GM21423 (cell line): ENCODE data around the gene TFF1.

Experiments used
- ATAC-seq: cut with Tn5 transposase; IDR thresholded peaks from one replicate; pipeline ENCODE4 v1.9.1; 2021; ENCODE audit warnings: mild to moderate bottlenecking, moderate library complexity; ENCODE audit not compliant: unreplicated experiment

The TFF1 gene

GRCh38 chr21:42346866-42347600, 19.3 kb downstream of the TFF1 start:
- no peak for ATAC-seq

GRCh38 chr21:42346441-42346840, 19.9 kb downstream of the TFF1 start:
- ATAC-seq, result no peak

- no peak for ATAC-seq
Observed at GRCh38 chr21:42344631-42345030, 21.7 kb downstream of the TFF1 start.

GRCh38 chr21:42343963-42344510, 22.3 kb downstream of the TFF1 start:
- ATAC-seq, result no peak

- ATAC-seq, result no peak
Observed at GRCh38 chr21:42343556-42343955, 22.8 kb downstream of the TFF1 start.

GRCh38 chr21:42343101-42343500, 23.2 kb downstream of the TFF1 start:
- no peak for ATAC-seq

GRCh38 chr21:42341776-42342542, 24.4 kb downstream of the TFF1 start:
- no peak for ATAC-seq

GRCh38 chr21:42340187-42341050, 25.9 kb downstream of the TFF1 start:
- no peak for ATAC-seq

GRCh38 chr21:42338729-42339715, 27.3 kb downstream of the TFF1 start:
- no peak for ATAC-seq

- ATAC-seq, result no peak
Observed at GRCh38 chr21:42337830-42338728, 28.3 kb downstream of the TFF1 start.

- no peak for ATAC-seq
Observed at GRCh38 chr21:42337276-42337675, 29.1 kb downstream of the TFF1 start.

- no peak for ATAC-seq
Observed at GRCh38 chr21:42336054-42336453, 30.3 kb downstream of the TFF1 start.

- ATAC-seq, result no peak
Observed at GRCh38 chr21:42332557-42333317, 33.6 kb downstream of the TFF1 start.

GRCh38 chr21:42331660-42332059, 34.7 kb downstream of the TFF1 start:
- no peak for ATAC-seq

GRCh38 chr21:42330380-42331371, 35.7 kb downstream of the TFF1 start:
- no peak for ATAC-seq

GRCh38 chr21:42324896-42325295, 41.4 kb downstream of the TFF1 start:
- ATAC-seq, result no peak

GRCh38 chr21:42321845-42322244, 44.5 kb downstream of the TFF1 start:
- no peak for ATAC-seq
